Esophagus squamous epithelium (tissue), 4 donors: ENCODE results near the gene CTDNEP1.

Experiments used
- CTCF ChIP-seq, 6 experiments: fragments of 450-650 bp in 4 of 6; fragments of 200-600 bp in 2 of 6; sonication (generic) in 2 of 6; IDR thresholded peaks; one replicate each; pipeline ENCODE4 v1.5.1; 2016 to 2019; ENCODE audit warnings: antibody characterized with exemption in 6 of 6, mild to moderate bottlenecking in 4 of 6, moderate library complexity in 4 of 6
- POLR2A ChIP-seq, 4 donors: fragments of 450-650 bp; IDR thresholded peaks; one replicate each; pipeline ENCODE4 v1.6.1; 2017; ENCODE audit warnings: antibody characterized with exemption in 4 of 4, mild to moderate bottlenecking in 4 of 4, moderate library complexity in 3 of 4

- TF ChIP-seq POLR2A (IDR thresholded peaks at IDR 0.05) (no peak), CTCF (IDR thresholded peaks at IDR 0.05) (no peak)
Observed at GRCh38 chr17:7223375-7223774, 28.2 kb downstream of the CTDNEP1 start.
